SU-DHL-6 (cell line): ENCODE measurements around the gene TPD52L1.

ENCODE experiments used
- CTCF ChIP-seq: fragments of 200-600 bp; sonication (generic); IDR thresholded peaks from one replicate; pipeline ENCODE4 v1.5.1; 2017; ENCODE audit warnings: antibody characterized with exemption, mild to moderate bottlenecking, low read length, moderate library complexity; ENCODE audit not compliant: insufficient read depth, poor library complexity, severe bottlenecking
- EZH2phosphoT487 ChIP-seq: fragments of 200-600 bp; sonication (generic), shearing (Covaris generic); conservative IDR thresholded peaks from 2 replicates; pipeline ENCODE4 v1.6.1; 2018; ENCODE audit warnings: mild to moderate bottlenecking, antibody characterized with exemption, low read length, moderate library complexity, mixed read lengths

- TF ChIP-seq CTCF (no peak), EZH2phosphoT487 (no peak)
Observed at GRCh38 chr6:125207956-125208355, 54.4 kb downstream of the TPD52L1 start.
